ENCODE measurements around the gene LSM4. TPM values are rescaled to one million over a fixed set of nuclear protein-coding genes. Genes with fewer than 3 reads are reported as not detected.
A peak's percentile ranks its signal among the peaks of the same experiment; 100 is the strongest.

Gene LSM4
- total and polyA plus RNA-seq, 2 of the 13 experiments (the other 11 are each of a cell fraction or from before 2014, with no cell fraction given), result 65.8 to 166 TPM

DNA sequence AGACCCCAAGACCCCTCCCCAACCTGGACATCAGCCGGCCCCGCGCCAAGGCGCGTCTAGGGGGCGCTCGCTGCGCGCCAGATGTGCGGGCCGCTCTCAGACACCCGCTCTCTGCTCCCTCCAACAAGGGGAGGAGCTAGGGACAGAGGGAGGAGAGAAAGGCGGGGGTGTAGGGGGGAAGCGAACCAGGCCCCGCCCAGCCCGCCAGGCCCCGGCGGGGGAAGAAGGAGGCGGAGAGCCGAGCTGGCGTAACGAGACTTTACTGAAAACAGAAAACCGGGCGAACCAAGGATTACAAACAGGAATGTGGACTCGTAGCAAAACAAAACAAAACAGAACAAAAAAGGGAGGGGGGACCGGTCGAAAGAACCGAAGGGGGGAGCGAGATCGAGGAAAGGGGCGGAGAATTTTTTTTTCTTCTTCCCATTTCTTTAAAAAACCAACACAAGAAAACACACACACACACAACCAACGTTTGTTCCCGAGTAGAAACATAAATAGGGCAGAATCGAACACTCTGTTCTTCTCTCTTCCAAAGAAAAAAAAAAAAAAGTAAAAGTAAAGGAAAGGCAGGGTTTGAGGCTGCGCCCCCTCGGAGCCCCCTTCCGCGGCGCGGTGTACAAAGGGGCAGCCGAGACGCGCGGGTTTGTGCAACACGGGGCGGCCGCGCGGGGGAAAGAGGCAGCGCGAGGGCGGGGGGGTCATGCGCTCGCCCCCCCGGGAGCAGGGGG lies 43.2 kb downstream of the LSM4 start (continued):
- no peak for TF ChIP-seq REST (IDR thresholded peaks at IDR 0.05; ENCODE audit: borderline replicate concordance in 1 of 2, low read depth in 1 of 2, low read length in 2 of 2)
- 0 out of 2 replicates have a peak, but pooled peaks have one; percentile 20 for TF ChIP-seq GLI4 (CRISPR knock-in tag; IDR thresholded peaks at IDR 0.05; ENCODE audit: borderline replicate concordance)
- peak; percentile 80 for TF ChIP-seq ZNF883 (CRISPR knock-in tag; IDR thresholded peaks at IDR 0.05; ENCODE audit: not compliant biosample characterization)
- TF ChIP-seq ZFP36 (IDR thresholded peaks at IDR 0.05; ENCODE audit: borderline replicate concordance, low read depth, low read length, partially characterized antibody), result no peak
- no peak for TF ChIP-seq HHEX (CRISPR knock-in tag; IDR thresholded peaks at IDR 0.05)
- TF ChIP-seq IRX3 (CRISPR knock-in tag; IDR thresholded peaks at IDR 0.05; ENCODE audit: borderline replicate concordance, low read depth), result no peak
- TF ChIP-seq, protein P1, sequence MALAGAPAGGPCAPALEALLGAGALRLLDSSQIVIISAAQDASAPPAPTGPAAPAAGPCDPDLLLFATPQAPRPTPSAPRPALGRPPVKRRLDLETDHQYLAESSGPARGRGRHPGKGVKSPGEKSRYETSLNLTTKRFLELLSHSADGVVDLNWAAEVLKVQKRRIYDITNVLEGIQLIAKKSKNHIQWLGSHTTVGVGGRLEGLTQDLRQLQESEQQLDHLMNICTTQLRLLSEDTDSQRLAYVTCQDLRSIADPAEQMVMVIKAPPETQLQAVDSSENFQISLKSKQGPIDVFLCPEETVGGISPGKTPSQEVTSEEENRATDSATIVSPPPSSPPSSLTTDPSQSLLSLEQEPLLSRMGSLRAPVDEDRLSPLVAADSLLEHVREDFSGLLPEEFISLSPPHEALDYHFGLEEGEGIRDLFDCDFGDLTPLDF (CRISPR knock-in tag; IDR thresholded peaks at IDR 0.05), result peak; percentile 40; the same call in 1 of the 2 replicates
- no peak; the same call in 1 of the 2 replicates for TF ChIP-seq NR2C2 (CRISPR knock-in tag; IDR thresholded peaks at IDR 0.05; ENCODE audit: borderline replicate concordance)
- TF ChIP-seq, protein P2, sequence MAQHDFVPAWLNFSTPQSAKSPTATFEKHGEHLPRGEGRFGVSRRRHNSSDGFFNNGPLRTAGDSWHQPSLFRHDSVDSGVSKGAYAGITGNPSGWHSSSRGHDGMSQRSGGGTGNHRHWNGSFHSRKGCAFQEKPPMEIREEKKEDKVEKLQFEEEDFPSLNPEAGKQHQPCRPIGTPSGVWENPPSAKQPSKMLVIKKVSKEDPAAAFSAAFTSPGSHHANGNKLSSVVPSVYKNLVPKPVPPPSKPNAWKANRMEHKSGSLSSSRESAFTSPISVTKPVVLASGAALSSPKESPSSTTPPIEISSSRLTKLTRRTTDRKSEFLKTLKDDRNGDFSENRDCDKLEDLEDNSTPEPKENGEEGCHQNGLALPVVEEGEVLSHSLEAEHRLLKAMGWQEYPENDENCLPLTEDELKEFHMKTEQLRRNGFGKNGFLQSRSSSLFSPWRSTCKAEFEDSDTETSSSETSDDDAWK (CRISPR knock-in tag; IDR thresholded peaks at IDR 0.05), result no peak
- no peak for TF ChIP-seq ZNF446 (CRISPR knock-in tag; IDR thresholded peaks at IDR 0.05)
- peak; percentile 24; the same call in 1 of the 2 replicates for TF ChIP-seq MEF2D (CRISPR knock-in tag; IDR thresholded peaks at IDR 0.05)
- TF ChIP-seq ZNF772 (CRISPR knock-in tag; IDR thresholded peaks at IDR 0.05), result no peak
- no peak for TF ChIP-seq ZNF34 (CRISPR knock-in tag; IDR thresholded peaks at IDR 0.05; ENCODE audit: borderline replicate concordance)
- TF ChIP-seq, protein P3, sequence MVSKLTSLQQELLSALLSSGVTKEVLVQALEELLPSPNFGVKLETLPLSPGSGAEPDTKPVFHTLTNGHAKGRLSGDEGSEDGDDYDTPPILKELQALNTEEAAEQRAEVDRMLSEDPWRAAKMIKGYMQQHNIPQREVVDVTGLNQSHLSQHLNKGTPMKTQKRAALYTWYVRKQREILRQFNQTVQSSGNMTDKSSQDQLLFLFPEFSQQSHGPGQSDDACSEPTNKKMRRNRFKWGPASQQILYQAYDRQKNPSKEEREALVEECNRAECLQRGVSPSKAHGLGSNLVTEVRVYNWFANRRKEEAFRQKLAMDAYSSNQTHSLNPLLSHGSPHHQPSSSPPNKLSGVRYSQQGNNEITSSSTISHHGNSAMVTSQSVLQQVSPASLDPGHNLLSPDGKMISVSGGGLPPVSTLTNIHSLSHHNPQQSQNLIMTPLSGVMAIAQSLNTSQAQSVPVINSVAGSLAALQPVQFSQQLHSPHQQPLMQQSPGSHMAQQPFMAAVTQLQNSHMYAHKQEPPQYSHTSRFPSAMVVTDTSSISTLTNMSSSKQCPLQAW (CRISPR knock-in tag; IDR thresholded peaks at IDR 0.05), result peak; percentile 83
- no peak for TF ChIP-seq ARHGAP35 (CRISPR knock-in tag; IDR thresholded peaks at IDR 0.05; ENCODE audit: borderline replicate concordance)
- TF ChIP-seq, protein P4, sequence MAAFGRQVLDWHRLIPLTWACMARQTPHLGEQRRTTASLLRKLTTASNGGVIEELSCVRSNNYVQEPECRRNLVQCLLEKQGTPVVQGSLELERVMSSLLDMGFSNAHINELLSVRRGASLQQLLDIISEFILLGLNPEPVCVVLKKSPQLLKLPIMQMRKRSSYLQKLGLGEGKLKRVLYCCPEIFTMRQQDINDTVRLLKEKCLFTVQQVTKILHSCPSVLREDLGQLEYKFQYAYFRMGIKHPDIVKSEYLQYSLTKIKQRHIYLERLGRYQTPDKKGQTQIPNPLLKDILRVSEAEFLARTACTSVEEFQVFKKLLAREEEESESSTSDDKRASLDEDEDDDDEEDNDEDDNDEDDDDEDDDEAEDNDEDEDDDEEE (CRISPR knock-in tag; IDR thresholded peaks at IDR 0.05), result no peak
